Memory B cell (primary cell): ENCODE results near the gene LRRC41.

ENCODE experiments used
- ATAC-seq: fragments of 150-1000 bp; cut with Tn5 transposase; 2 replicates; pipeline ENCODE4 v1.10.0; 2021; ENCODE audit warnings: low read depth, mild to moderate bottlenecking, moderate library complexity
- DNase-seq, 2 donors: peaks; one replicate each; pipeline ENCODE4 v3.0.0; 2022; ENCODE audit warnings: low spot score in 2 of 2
- H3K27ac Mint-ChIP-seq: one replicate; pipeline ENCODE4 v1.8.0; 2022; ENCODE audit warnings: mild to moderate bottlenecking, moderate library complexity, mixed read lengths
- H3K27me3 Mint-ChIP-seq: one replicate; pipeline ENCODE4 v1.8.0; 2022; ENCODE audit warnings: mixed read lengths
- H3K36me3 Mint-ChIP-seq: one replicate; pipeline ENCODE4 v1.8.0; 2022; ENCODE audit warnings: mild to moderate bottlenecking, mixed read lengths
- H3K4me1 Mint-ChIP-seq: one replicate; pipeline ENCODE4 v1.8.0; 2022; ENCODE audit warnings: mixed read lengths
- H3K4me3 Mint-ChIP-seq: one replicate; pipeline ENCODE4 v1.8.0; 2022; ENCODE audit warnings: mild to moderate bottlenecking, moderate library complexity, mixed read lengths
- H3K9me3 Mint-ChIP-seq: one replicate; pipeline ENCODE4 v1.8.0; 2022; ENCODE audit warnings: mixed read lengths

The LRRC41 gene

GRCh38 chr1:46284597-46285564 lies 18.5 kb downstream of the LRRC41 start:
- no peaks in the 10 kb centered on the region for H3K9me3 Mint-ChIP-seq
- H3K4me1 Mint-ChIP-seq: no peaks in the 10 kb centered on the region
- peaks cover 16% of the 10 kb centered on the region for H3K36me3 Mint-ChIP-seq
- H3K27ac Mint-ChIP-seq: peak overlapping the region; percentile 5
- H3K27me3 Mint-ChIP-seq: no peaks in the 10 kb centered on the region
- no peak for ATAC-seq
- H3K4me3 Mint-ChIP-seq: no peak overlapping the region
- no peak for DNase-seq

- ATAC-seq (no peak), DNase-seq (no peak)
- H3K4me3 Mint-ChIP-seq: no peak overlapping the region
- no peaks in the 10 kb centered on the region for H3K27me3 Mint-ChIP-seq
- H3K4me1 Mint-ChIP-seq: no peaks in the 10 kb centered on the region
- peaks cover 14% of the 10 kb centered on the region for H3K36me3 Mint-ChIP-seq
- no peaks in the 10 kb centered on the region for H3K9me3 Mint-ChIP-seq
- peak overlapping the region; percentile 5 for H3K27ac Mint-ChIP-seq
Measured at GRCh38 chr1:46284058-46284457, 19.4 kb downstream of the LRRC41 start.

GRCh38 chr1:46281021-46281420 lies 22.4 kb downstream of the LRRC41 start:
- Mint-ChIP-seq H3K36me3 (peaks cover 13% of the 10 kb centered on the region), H3K27me3 (no peaks in the 10 kb centered on the region), H3K4me3 (no peak overlapping the region), H3K4me1 (no peaks in the 10 kb centered on the region), H3K9me3 (no peaks in the 10 kb centered on the region), H3K27ac (no peak overlapping the region)
- ATAC-seq (no peak), DNase-seq (no peak)

- DNase-seq (no peak), ATAC-seq (no peak)
- H3K36me3 Mint-ChIP-seq: peaks cover 12% of the 10 kb centered on the region
- H3K9me3 Mint-ChIP-seq: no peaks in the 10 kb centered on the region
- peaks cover 3% of the 10 kb centered on the region for H3K4me1 Mint-ChIP-seq
- no peaks in the 10 kb centered on the region for H3K27me3 Mint-ChIP-seq
- no peak overlapping the region for H3K4me3 Mint-ChIP-seq
- H3K27ac Mint-ChIP-seq: no peak overlapping the region
Measured at GRCh38 chr1:46280092-46280491, 23.3 kb downstream of the LRRC41 start.

- H3K36me3 Mint-ChIP-seq: peaks cover 10% of the 10 kb centered on the region
- peaks cover 3% of the 10 kb centered on the region for H3K4me1 Mint-ChIP-seq
- no peaks in the 10 kb centered on the region for H3K27me3 Mint-ChIP-seq
- no peak overlapping the region for H3K4me3 Mint-ChIP-seq
- no peak overlapping the region for H3K27ac Mint-ChIP-seq
- ATAC-seq (no peak), DNase-seq (no peak)
- H3K9me3 Mint-ChIP-seq: no peaks in the 10 kb centered on the region
Measured at GRCh38 chr1:46278807-46279206, 24.6 kb downstream of the LRRC41 start.

GRCh38 chr1:46277658-46278373 lies 25.6 kb downstream of the LRRC41 start:
- no peak overlapping the region for H3K27ac Mint-ChIP-seq
- no peak overlapping the region for H3K4me3 Mint-ChIP-seq
- no peak for DNase-seq
- peaks cover 3% of the 10 kb centered on the region for H3K4me1 Mint-ChIP-seq
- no peaks in the 10 kb centered on the region for H3K9me3 Mint-ChIP-seq
- no peak for ATAC-seq
- H3K36me3 Mint-ChIP-seq: peaks cover 8% of the 10 kb centered on the region
- no peaks in the 10 kb centered on the region for H3K27me3 Mint-ChIP-seq

GRCh38 chr1:46275030-46275337 lies 28.4 kb downstream of the LRRC41 start:
- ATAC-seq (no peak), DNase-seq (no peak)
- Mint-ChIP-seq H3K36me3 (peaks cover 2% of the 10 kb centered on the region), H3K27me3 (no peaks in the 10 kb centered on the region), H3K4me3 (no peak overlapping the region), H3K27ac (no peak overlapping the region), H3K9me3 (no peaks in the 10 kb centered on the region), H3K4me1 (peaks cover 3% of the 10 kb centered on the region)

- H3K9me3 Mint-ChIP-seq: no peaks in the 10 kb centered on the region
- H3K4me1 Mint-ChIP-seq: peaks cover 3% of the 10 kb centered on the region
- no peak overlapping the region for H3K4me3 Mint-ChIP-seq
- H3K36me3 Mint-ChIP-seq: peaks cover 2% of the 10 kb centered on the region
- H3K27me3 Mint-ChIP-seq: no peaks in the 10 kb centered on the region
- H3K27ac Mint-ChIP-seq: no peak overlapping the region
- DNase-seq (no peak), ATAC-seq (no peak)
Measured at GRCh38 chr1:46274225-46275029, 29.0 kb downstream of the LRRC41 start.

GRCh38 chr1:46268578-46268977 lies 34.8 kb downstream of the LRRC41 start:
- Mint-ChIP-seq H3K9me3 (no peaks in the 10 kb centered on the region), H3K27me3 (no peaks in the 10 kb centered on the region), H3K4me3 (no peak overlapping the region), H3K36me3 (no peaks in the 10 kb centered on the region), H3K4me1 (no peaks in the 10 kb centered on the region), H3K27ac (no peak overlapping the region)
- DNase-seq: no peak
- ATAC-seq: no peak

- DNase-seq: no peak
- Mint-ChIP-seq H3K27me3 (no peaks in the 10 kb centered on the region), H3K9me3 (no peaks in the 10 kb centered on the region), H3K36me3 (peaks cover 2% of the 10 kb centered on the region), H3K27ac (no peak overlapping the region), H3K4me1 (no peaks in the 10 kb centered on the region), H3K4me3 (no peak overlapping the region)
- no peak for ATAC-seq
Measured at GRCh38 chr1:46263146-46263545, 40.3 kb downstream of the LRRC41 start.

GRCh38 chr1:46262508-46262907 lies 40.9 kb downstream of the LRRC41 start:
- H3K27me3 Mint-ChIP-seq: no peaks in the 10 kb centered on the region
- no peak overlapping the region for H3K4me3 Mint-ChIP-seq
- H3K27ac Mint-ChIP-seq: no peak overlapping the region
- H3K36me3 Mint-ChIP-seq: peaks cover 2% of the 10 kb centered on the region
- ATAC-seq (no peak), DNase-seq (no peak)
- no peaks in the 10 kb centered on the region for H3K4me1 Mint-ChIP-seq
- no peaks in the 10 kb centered on the region for H3K9me3 Mint-ChIP-seq

- no peak overlapping the region for H3K4me3 Mint-ChIP-seq
- peaks cover 2% of the 10 kb centered on the region for H3K36me3 Mint-ChIP-seq
- H3K27ac Mint-ChIP-seq: no peak overlapping the region
- ATAC-seq (no peak), DNase-seq (no peak)
- no peaks in the 10 kb centered on the region for H3K9me3 Mint-ChIP-seq
- no peaks in the 10 kb centered on the region for H3K4me1 Mint-ChIP-seq
- no peaks in the 10 kb centered on the region for H3K27me3 Mint-ChIP-seq
Measured at GRCh38 chr1:46256523-46256922, 46.9 kb downstream of the LRRC41 start.

- Mint-ChIP-seq H3K9me3 (no peaks in the 10 kb centered on the region), H3K4me3 (no peak overlapping the region), H3K27ac (no peak overlapping the region), H3K4me1 (no peaks in the 10 kb centered on the region), H3K27me3 (no peaks in the 10 kb centered on the region), H3K36me3 (no peaks in the 10 kb centered on the region)
- DNase-seq (no peak), ATAC-seq (no peak)
Measured at GRCh38 chr1:46254668-46255067, 48.7 kb downstream of the LRRC41 start.
